K562 (cell line): ENCODE results near the gene UNC13A. TPM values are rescaled to one million over a fixed set of nuclear protein-coding genes. Genes with fewer than 3 reads are reported as not detected.

Experiments used
- CBFB ChIP-seq: sonication (generic); formaldehyde crosslinking; IDR thresholded peaks from 2 replicates; pipeline ENCODE4 v1.4.0; 2020; ENCODE audit warnings: mild to moderate bottlenecking, missing genetic modification reagents
- GABPB1 ChIP-seq: sonication (generic); formaldehyde crosslinking; IDR thresholded peaks from 2 replicates; pipeline ENCODE4 v1.8.0; 2022; ENCODE audit warnings: mild to moderate bottlenecking, missing genetic modification reagents
- HDAC2 ChIP-seq: fragments of 450-650 bp; IDR thresholded peaks from 2 replicates; pipeline ENCODE4 v1.6.1; 2016; ENCODE audit warnings: mild to moderate bottlenecking
- KDM2B ChIP-seq: fragments of 250-450 bp; sonication (Bioruptor Pico); IDR thresholded peaks from 2 replicates; pipeline ENCODE4 v1.8.0; 2021; ENCODE audit warnings: mild to moderate bottlenecking, moderate library complexity
- MTA3 ChIP-seq: fragments of 450-650 bp; formaldehyde crosslinking; IDR thresholded peaks from 2 replicates; pipeline ENCODE4 v1.6.1; 2017; ENCODE audit warnings: mild to moderate bottlenecking, borderline replicate concordance
- SRSF3 ChIP-seq: fragments of 200-400 bp; formaldehyde crosslinking; IDR thresholded peaks from 2 replicates; pipeline ENCODE4 v1.6.1; 2016; ENCODE audit warnings: mild to moderate bottlenecking, low read length, moderate library complexity; ENCODE audit not compliant: insufficient read depth
- TEAD2 ChIP-seq: fragments of 450-650 bp; IDR thresholded peaks from 2 replicates; pipeline ENCODE4 v1.6.1; 2016; ENCODE audit warnings: missing genetic modification characterization, control low read depth, missing compliant biosample characterization
- ZBTB17 ChIP-seq: fragments of 450-650 bp; formaldehyde crosslinking; IDR thresholded peaks from 2 replicates; pipeline ENCODE4 v1.4.0; 2020; ENCODE audit warnings: mild to moderate bottlenecking
- ZNF263 ChIP-seq: sonication (generic); formaldehyde crosslinking; IDR thresholded peaks from 2 replicates; pipeline ENCODE4 v1.8.0; 2022; ENCODE audit warnings: mild to moderate bottlenecking, missing genetic modification reagents, borderline replicate concordance
- polyA plus RNA-seq, 8 experiments: library from polyadenylated mRNA; depleted of rRNA in 4 of 8; stranded (reverse) in 5 of 8; unstranded in 3 of 8; fragments of >200 nt; fragmentation: Nextera tagmentation in 2 of 8; fragmentation: Illumina TruSeq in 1 of 8; extraction: Ambion mirVana in 2 of 8; extraction: Trizol in 1 of 8; gene quantifications; 2 replicates each; pipeline versions ENCODE4 v1.2.1 to v1.2.3, GENCODE V29; 2011 to 2014; ENCODE audit warnings: inconsistent platforms in 1 of 8, missing spikeins in 1 of 8
- total RNA-seq, 7 experiments: library from RNA; depleted of rRNA in 6 of 7; stranded (reverse); fragments of >200 nt in 6 of 7; fragmentation: Illumina TruSeq in 2 of 7; extraction: Trizol in 2 of 7; gene quantifications; 2 replicates each; pipeline versions ENCODE4 v1.2.1 to v1.2.3, GENCODE V29; 2011 to 2021; ENCODE audit warnings: low replicate concordance in 1 of 7
- TF ChIP-seq, protein P1 (sequence below): fragments of 250-450 bp; sonication (Bioruptor Pico); IDR thresholded peaks from 2 replicates; pipeline ENCODE4 v1.8.0; 2021; ENCODE audit warnings: borderline replicate concordance, mild to moderate bottlenecking, moderate library complexity; ENCODE audit not compliant: poor library complexity, severe bottlenecking
- TF ChIP-seq, protein P2 (sequence below), 2 experiments: fragments of 250-450 bp in 1 of 2; fragments of 450-650 bp in 1 of 2; sonication (Bioruptor Pico) in 1 of 2; IDR thresholded peaks; 2 replicates each; pipeline versions ENCODE4 v1.6.1 to v1.8.0; 2016 to 2021; ENCODE audit warnings: mild to moderate bottlenecking in 2 of 2, moderate library complexity in 2 of 2, missing compliant biosample characterization in 1 of 2, missing genetic modification characterization in 1 of 2
- TF ChIP-seq, protein P3 (sequence below): fragments of 200-600 bp; sonication (generic); IDR thresholded peaks from one replicate; pipeline ENCODE4 v1.6.1; 2012; ENCODE audit warnings: mild to moderate bottlenecking, low read depth, low read length, inconsistent platforms

Gene UNC13A
- total and polyA plus RNA-seq, 9 of the 15 experiments (the other 6 are each of a cell fraction or from before 2014, with no cell fraction given) = 0.03 to 1.0 (median 0.25) TPM

DNA sequence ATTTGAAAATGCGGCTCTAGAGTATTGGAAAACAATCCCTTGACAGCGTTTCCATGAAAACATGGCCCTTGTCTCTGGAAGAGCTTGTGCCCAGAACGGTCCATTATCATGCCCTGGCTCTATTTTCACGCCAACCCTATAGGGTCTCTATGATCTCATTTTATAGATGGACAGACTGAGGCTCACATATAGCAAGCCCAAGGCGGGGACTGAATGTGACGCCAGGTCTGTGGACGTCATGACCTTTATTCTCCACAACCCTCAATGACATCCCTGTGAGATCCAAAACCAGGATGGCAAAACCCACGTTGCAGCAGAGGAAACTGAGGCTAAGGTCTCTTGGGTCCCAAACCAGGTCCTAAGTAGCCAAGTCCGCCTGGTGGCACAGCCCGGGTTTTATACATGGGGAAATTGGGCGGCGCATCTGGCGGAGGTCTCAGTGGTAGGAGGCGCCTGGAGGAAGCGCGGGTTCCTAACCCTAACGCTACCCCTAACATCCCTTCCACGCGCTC is 133.1 kb downstream of the UNC13A start (continued):
- TF ChIP-seq, protein P1, sequence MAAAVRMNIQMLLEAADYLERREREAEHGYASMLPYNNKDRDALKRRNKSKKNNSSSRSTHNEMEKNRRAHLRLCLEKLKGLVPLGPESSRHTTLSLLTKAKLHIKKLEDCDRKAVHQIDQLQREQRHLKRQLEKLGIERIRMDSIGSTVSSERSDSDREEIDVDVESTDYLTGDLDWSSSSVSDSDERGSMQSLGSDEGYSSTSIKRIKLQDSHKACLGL = no peak
- no peak for TF ChIP-seq CBFB (CRISPR knock-in tag)
- 0 out of 2 replicates have a peak, but pooled peaks have one; percentile 20 for TF ChIP-seq ZNF263 (CRISPR knock-in tag)
- TF ChIP-seq GABPB1 (CRISPR knock-in tag) = peak; percentile 10; the same call in 1 of the 2 replicates
- no peak for TF ChIP-seq TEAD2 (tag)
- peak; percentile 83; the same call in 1 of the 2 replicates for TF ChIP-seq MTA3
- no peak for TF ChIP-seq KDM2B
- TF ChIP-seq, protein P2, sequence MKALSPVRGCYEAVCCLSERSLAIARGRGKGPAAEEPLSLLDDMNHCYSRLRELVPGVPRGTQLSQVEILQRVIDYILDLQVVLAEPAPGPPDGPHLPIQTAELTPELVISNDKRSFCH (CRISPR knock-in tag; IDR thresholded peaks at IDR 0.05) = no peak
- TF ChIP-seq, protein P2 (tag; IDR thresholded peaks at IDR 0.05) = no peak
- TF ChIP-seq, protein P3, sequence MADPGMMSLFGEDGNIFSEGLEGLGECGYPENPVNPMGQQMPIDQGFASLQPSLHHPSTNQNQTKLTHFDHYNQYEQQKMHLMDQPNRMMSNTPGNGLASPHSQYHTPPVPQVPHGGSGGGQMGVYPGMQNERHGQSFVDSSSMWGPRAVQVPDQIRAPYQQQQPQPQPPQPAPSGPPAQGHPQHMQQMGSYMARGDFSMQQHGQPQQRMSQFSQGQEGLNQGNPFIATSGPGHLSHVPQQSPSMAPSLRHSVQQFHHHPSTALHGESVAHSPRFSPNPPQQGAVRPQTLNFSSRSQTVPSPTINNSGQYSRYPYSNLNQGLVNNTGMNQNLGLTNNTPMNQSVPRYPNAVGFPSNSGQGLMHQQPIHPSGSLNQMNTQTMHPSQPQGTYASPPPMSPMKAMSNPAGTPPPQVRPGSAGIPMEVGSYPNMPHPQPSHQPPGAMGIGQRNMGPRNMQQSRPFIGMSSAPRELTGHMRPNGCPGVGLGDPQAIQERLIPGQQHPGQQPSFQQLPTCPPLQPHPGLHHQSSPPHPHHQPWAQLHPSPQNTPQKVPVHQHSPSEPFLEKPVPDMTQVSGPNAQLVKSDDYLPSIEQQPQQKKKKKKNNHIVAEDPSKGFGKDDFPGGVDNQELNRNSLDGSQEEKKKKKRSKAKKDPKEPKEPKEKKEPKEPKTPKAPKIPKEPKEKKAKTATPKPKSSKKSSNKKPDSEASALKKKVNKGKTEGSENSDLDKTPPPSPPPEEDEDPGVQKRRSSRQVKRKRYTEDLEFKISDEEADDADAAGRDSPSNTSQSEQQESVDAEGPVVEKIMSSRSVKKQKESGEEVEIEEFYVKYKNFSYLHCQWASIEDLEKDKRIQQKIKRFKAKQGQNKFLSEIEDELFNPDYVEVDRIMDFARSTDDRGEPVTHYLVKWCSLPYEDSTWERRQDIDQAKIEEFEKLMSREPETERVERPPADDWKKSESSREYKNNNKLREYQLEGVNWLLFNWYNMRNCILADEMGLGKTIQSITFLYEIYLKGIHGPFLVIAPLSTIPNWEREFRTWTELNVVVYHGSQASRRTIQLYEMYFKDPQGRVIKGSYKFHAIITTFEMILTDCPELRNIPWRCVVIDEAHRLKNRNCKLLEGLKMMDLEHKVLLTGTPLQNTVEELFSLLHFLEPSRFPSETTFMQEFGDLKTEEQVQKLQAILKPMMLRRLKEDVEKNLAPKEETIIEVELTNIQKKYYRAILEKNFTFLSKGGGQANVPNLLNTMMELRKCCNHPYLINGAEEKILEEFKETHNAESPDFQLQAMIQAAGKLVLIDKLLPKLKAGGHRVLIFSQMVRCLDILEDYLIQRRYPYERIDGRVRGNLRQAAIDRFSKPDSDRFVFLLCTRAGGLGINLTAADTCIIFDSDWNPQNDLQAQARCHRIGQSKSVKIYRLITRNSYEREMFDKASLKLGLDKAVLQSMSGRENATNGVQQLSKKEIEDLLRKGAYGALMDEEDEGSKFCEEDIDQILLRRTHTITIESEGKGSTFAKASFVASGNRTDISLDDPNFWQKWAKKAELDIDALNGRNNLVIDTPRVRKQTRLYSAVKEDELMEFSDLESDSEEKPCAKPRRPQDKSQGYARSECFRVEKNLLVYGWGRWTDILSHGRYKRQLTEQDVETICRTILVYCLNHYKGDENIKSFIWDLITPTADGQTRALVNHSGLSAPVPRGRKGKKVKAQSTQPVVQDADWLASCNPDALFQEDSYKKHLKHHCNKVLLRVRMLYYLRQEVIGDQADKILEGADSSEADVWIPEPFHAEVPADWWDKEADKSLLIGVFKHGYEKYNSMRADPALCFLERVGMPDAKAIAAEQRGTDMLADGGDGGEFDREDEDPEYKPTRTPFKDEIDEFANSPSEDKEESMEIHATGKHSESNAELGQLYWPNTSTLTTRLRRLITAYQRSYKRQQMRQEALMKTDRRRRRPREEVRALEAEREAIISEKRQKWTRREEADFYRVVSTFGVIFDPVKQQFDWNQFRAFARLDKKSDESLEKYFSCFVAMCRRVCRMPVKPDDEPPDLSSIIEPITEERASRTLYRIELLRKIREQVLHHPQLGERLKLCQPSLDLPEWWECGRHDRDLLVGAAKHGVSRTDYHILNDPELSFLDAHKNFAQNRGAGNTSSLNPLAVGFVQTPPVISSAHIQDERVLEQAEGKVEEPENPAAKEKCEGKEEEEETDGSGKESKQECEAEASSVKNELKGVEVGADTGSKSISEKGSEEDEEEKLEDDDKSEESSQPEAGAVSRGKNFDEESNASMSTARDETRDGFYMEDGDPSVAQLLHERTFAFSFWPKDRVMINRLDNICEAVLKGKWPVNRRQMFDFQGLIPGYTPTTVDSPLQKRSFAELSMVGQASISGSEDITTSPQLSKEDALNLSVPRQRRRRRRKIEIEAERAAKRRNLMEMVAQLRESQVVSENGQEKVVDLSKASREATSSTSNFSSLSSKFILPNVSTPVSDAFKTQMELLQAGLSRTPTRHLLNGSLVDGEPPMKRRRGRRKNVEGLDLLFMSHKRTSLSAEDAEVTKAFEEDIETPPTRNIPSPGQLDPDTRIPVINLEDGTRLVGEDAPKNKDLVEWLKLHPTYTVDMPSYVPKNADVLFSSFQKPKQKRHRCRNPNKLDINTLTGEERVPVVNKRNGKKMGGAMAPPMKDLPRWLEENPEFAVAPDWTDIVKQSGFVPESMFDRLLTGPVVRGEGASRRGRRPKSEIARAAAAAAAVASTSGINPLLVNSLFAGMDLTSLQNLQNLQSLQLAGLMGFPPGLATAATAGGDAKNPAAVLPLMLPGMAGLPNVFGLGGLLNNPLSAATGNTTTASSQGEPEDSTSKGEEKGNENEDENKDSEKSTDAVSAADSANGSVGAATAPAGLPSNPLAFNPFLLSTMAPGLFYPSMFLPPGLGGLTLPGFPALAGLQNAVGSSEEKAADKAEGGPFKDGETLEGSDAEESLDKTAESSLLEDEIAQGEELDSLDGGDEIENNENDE = no peak
- no peak for TF ChIP-seq ZBTB17
- TF ChIP-seq HDAC2 = peak; percentile 79
- no peak for TF ChIP-seq SRSF3
